SK-N-SH (cell line): Measurements from ENCODE around the gene FLAD1. TPM values are rescaled to one million over a fixed set of nuclear protein-coding genes. Genes with fewer than 3 reads are reported as not detected.

Experiments used
- CTCF ChIA-PET: fragments of 300-600, 350-600 bp; formaldehyde crosslinking; extraction: SDS; loops from one replicate; lab custom pipeline; 2021; lab: Yijun Ruan, JAX
- POLR2A ChIA-PET: fragments of 350-600 bp; sonication (Branson Sonifier 250); formaldehyde crosslinking; extraction: SDS; loops from one replicate; lab custom pipeline; 2020; ENCODE audit warnings: antibody characterized with exemption, inconsistent platforms; lab: Yijun Ruan, JAX
- DNase-seq: peaks from one replicate; pipeline ENCODE4 v3.0.0; 2012
- H2AFZ ChIP-seq: fragments of 200-600 bp; sonication (generic); 2 replicates; pipeline ENCODE4 v1.8.1; 2016; ENCODE audit warnings: antibody characterized with exemption, mild to moderate bottlenecking, low read depth
- H3F3A ChIP-seq: fragments of 200-600 bp; sonication (generic); replicated peaks from 2 replicates; pipeline ENCODE3; 2016; ENCODE audit warnings: antibody characterized with exemption, mild to moderate bottlenecking; ENCODE audit not compliant: insufficient read depth
- H3K27ac ChIP-seq, 2 experiments: fragments of 200-500 bp in 1 of 2; fragments of 200-600 bp in 1 of 2; sonication (Bioruptor generic) in 1 of 2; sonication (generic), shearing (Covaris generic) in 1 of 2; 2 replicates each; pipeline versions ENCODE4 v1.5.1 to v1.6.1; 2014 to 2016; ENCODE audit warnings: low read depth in 2 of 2, inconsistent platforms in 1 of 2, low read length in 1 of 2, mild to moderate bottlenecking in 1 of 2, mixed read lengths in 1 of 2
- H3K27me3 ChIP-seq: fragments of 200-600 bp; sonication (generic), shearing (Covaris generic); 2 replicates; pipeline ENCODE4 v1.6.1; 2016; ENCODE audit warnings: mixed run types; ENCODE audit not compliant: insufficient read depth
- H3K36me3 ChIP-seq, 2 experiments: fragments of 200-500 bp in 1 of 2; fragments of 200-600 bp in 1 of 2; sonication (Bioruptor generic) in 1 of 2; sonication (generic) in 1 of 2; replicated peaks in 1 of 2; 2 replicates each; pipeline versions ENCODE3 to v1.5.1; 2014 to 2016; ENCODE audit warnings: low read length in 1 of 2, mild to moderate bottlenecking in 1 of 2; ENCODE audit not compliant: insufficient read depth in 2 of 2, control insufficient read depth in 1 of 2
- H3K4me1 ChIP-seq, 2 experiments: fragments of 200-500 bp in 1 of 2; fragments of 200-600 bp in 1 of 2; sonication (Bioruptor generic) in 1 of 2; sonication (generic), shearing (Covaris generic) in 1 of 2; 2 replicates each; pipeline versions ENCODE4 v1.5.1 to v1.6.1; 2014 to 2016; ENCODE audit warnings: low read depth in 1 of 2, low read length in 1 of 2, mixed run types in 1 of 2; ENCODE audit not compliant: insufficient read depth in 2 of 2, control insufficient read depth in 1 of 2
- H3K4me2 ChIP-seq: fragments of 200-600 bp; sonication (generic), shearing (Covaris generic); 2 replicates; pipeline ENCODE4 v1.6.1; 2017; ENCODE audit warnings: mixed run types
- H3K4me3 ChIP-seq, 2 experiments: fragments of 200-500 bp in 1 of 2; fragments of 200-600 bp in 1 of 2; sonication (Bioruptor generic) in 1 of 2; sonication (generic), shearing (Covaris generic) in 1 of 2; 2 replicates each; pipeline versions ENCODE4 v1.5.1 to v1.8.1; 2014 to 2016; ENCODE audit warnings: low read depth in 2 of 2, inconsistent platforms in 1 of 2, low read length in 1 of 2, mild to moderate bottlenecking in 1 of 2, mixed read lengths in 1 of 2, moderate library complexity in 1 of 2
- H3K79me2 ChIP-seq: fragments of 200-600 bp; sonication (generic); 2 replicates; pipeline ENCODE4 v1.8.1; 2017; ENCODE audit warnings: mild to moderate bottlenecking; ENCODE audit not compliant: insufficient read depth
- H3K9ac ChIP-seq: fragments of 200-600 bp; sonication (generic); 2 replicates; pipeline ENCODE4 v1.6.1; 2017; ENCODE audit warnings: mixed run types
- H3K9me2 ChIP-seq: fragments of 200-600 bp; sonication (generic); 2 replicates; pipeline ENCODE4 v1.6.1; 2017; ENCODE audit warnings: mixed run types
- H3K9me3 ChIP-seq: fragments of 200-600 bp; sonication (generic); 2 replicates; pipeline ENCODE4 v1.6.1; 2017; ENCODE audit warnings: mixed run types, mild to moderate bottlenecking, moderate library complexity
- H4K20me1 ChIP-seq: fragments of 200-600 bp; sonication (generic); 2 replicates; pipeline ENCODE4 v1.6.1; 2017; ENCODE audit warnings: mild to moderate bottlenecking, mixed run types; ENCODE audit not compliant: insufficient read depth
- CHD2 ChIP-seq: fragments of 150-350 bp; IDR thresholded peaks from 2 replicates; pipeline ENCODE4 v1.6.1; 2018; ENCODE audit warnings: low read length; ENCODE audit not compliant: partially characterized antibody
- ELF1 ChIP-seq: IDR thresholded peaks from 2 replicates; pipeline ENCODE4 v1.4.0; 2012
- EP300 ChIP-seq, 2 experiments: IDR thresholded peaks; 2 replicates each; pipeline versions ENCODE4 v1.4.0 to v1.6.1; 2012; ENCODE audit warnings: borderline replicate concordance in 1 of 2, low read depth in 1 of 2, low read length in 1 of 2
- EZH2phosphoT487 ChIP-seq: fragments of 200-600 bp; sonication (generic); IDR thresholded peaks from 2 replicates; pipeline ENCODE4 v1.6.1; 2017; ENCODE audit warnings: low read depth, mixed run types, mild to moderate bottlenecking, antibody characterized with exemption, moderate library complexity, borderline replicate concordance
- FOXJ3 ChIP-seq: sonication (generic); formaldehyde crosslinking; IDR thresholded peaks from 2 replicates; pipeline ENCODE4 v1.5.1; 2020; ENCODE audit warnings: mild to moderate bottlenecking, missing genetic modification reagents
- FOXM1 ChIP-seq: IDR thresholded peaks from 2 replicates; pipeline ENCODE4 v1.4.0; 2012; ENCODE audit warnings: low read depth, mild to moderate bottlenecking
- GABPA ChIP-seq: IDR thresholded peaks from 2 replicates; pipeline ENCODE4 v1.4.0; 2012; ENCODE audit warnings: low read depth, mild to moderate bottlenecking
- JUND ChIP-seq: IDR thresholded peaks from 2 replicates; pipeline ENCODE4 v1.4.0; 2012
- MXI1 ChIP-seq: IDR thresholded peaks from 2 replicates; pipeline ENCODE4 v1.6.1; 2012; ENCODE audit warnings: mild to moderate bottlenecking, low read depth, low read length, improper control_type of control experiment
- NRF1 ChIP-seq: IDR thresholded peaks from 2 replicates; pipeline ENCODE4 v1.6.1; 2012; ENCODE audit warnings: low read depth, mild to moderate bottlenecking, low read length
- PBX3 ChIP-seq: IDR thresholded peaks from 2 replicates; pipeline ENCODE4; 2012
- POLR2AphosphoS5 ChIP-seq: IDR thresholded peaks from 2 replicates; pipeline ENCODE4 v1.6.1; 2012; ENCODE audit warnings: low read depth, low read length
- REST ChIP-seq: IDR thresholded peaks from 2 replicates; pipeline ENCODE4 v1.6.1; 2012; ENCODE audit warnings: mild to moderate bottlenecking, low read depth, low read length, moderate library complexity
- RFX5 ChIP-seq: IDR thresholded peaks from 2 replicates; pipeline ENCODE4 v1.6.1; 2012; ENCODE audit warnings: mild to moderate bottlenecking, improper control_type of control experiment, low read length
- SIN3A ChIP-seq: IDR thresholded peaks from 2 replicates; pipeline ENCODE4 v1.6.1; 2012; ENCODE audit warnings: low read depth, mild to moderate bottlenecking, low read length, moderate library complexity, borderline replicate concordance
- SMC3 ChIP-seq: IDR thresholded peaks from 2 replicates; pipeline ENCODE4 v1.6.1; 2012; ENCODE audit warnings: low read depth, low read length, improper control_type of control experiment
- TAF1 ChIP-seq: IDR thresholded peaks from 2 replicates; pipeline ENCODE4 v1.6.1; 2012; ENCODE audit warnings: low read depth, mild to moderate bottlenecking, low read length, moderate library complexity, borderline replicate concordance
- TEAD4 ChIP-seq: IDR thresholded peaks from 2 replicates; pipeline ENCODE4 v1.4.0; 2012; ENCODE audit warnings: mild to moderate bottlenecking, borderline replicate concordance; ENCODE audit not compliant: insufficient read depth
- YY1 ChIP-seq: IDR thresholded peaks from 2 replicates; pipeline ENCODE4 v1.4.0; 2012; ENCODE audit warnings: low read depth, mild to moderate bottlenecking
- WGBS: methylation state at CpG from one replicate; pipeline ENCODE4 v1.1.6; 2017; ENCODE audit warnings: low lambda C conversion rate; 5-methylcytosine and 5-hydroxymethylcytosine counted together
- polyA plus RNA-seq, 3 experiments: library from polyadenylated mRNA; depleted of rRNA; stranded (reverse); fragments of >200 nt; gene quantifications; 2 replicates each; pipeline ENCODE4 v1.2.3, GENCODE V29; 2012

Gene FLAD1
- polyA plus RNA-seq, 1 of the 3 experiments (the other 2 are of a cell fraction), result 50.8 TPM

- no peaks in the 10 kb centered on the region for H4K20me1 ChIP-seq
- H3K79me2 ChIP-seq, result peaks cover 10% of the 10 kb centered on the region; the same call in 1 of the 2 replicates
- no peak overlapping the region for H3K9ac ChIP-seq
- no peak overlapping the region for H3K4me2 ChIP-seq
- no peaks in the 10 kb centered on the region for H3K9me3 ChIP-seq
- H3K4me3 ChIP-seq, result no peak overlapping the region
- H2AFZ ChIP-seq, result no peak overlapping the region
- ChIA-PET CTCF (interaction anchor here (1.6 to 6.6 kb wide), 6 partner anchors 16 to 271 kb away, joined by 5 to 34 read pairs (median 7); partner anchors contain the start of gene PBXIP1), POLR2A (interaction anchor here (0.7 kb wide), 1 partner anchor 25 kb away, joined by 3 read pairs; no protein-coding TSS in a partner anchor)
- TF ChIP-seq GABPA, result no peak
- no peak for TF ChIP-seq SMC3
- no peak for TF ChIP-seq TEAD4
- TF ChIP-seq REST, result no peak
- no peak for TF ChIP-seq SIN3A
- TF ChIP-seq YY1, result no peak
- no peak for TF ChIP-seq TAF1
- no peak for TF ChIP-seq PBX3
- no peak for TF ChIP-seq EZH2phosphoT487
- TF ChIP-seq ELF1, result no peak
- no peak for TF ChIP-seq POLR2AphosphoS5
- TF ChIP-seq JUND, result no peak
- DNase-seq, result no peak
- H3K27me3 ChIP-seq, result no peaks in the 10 kb centered on the region
- 89% methylated on average over 1 of the region's 1 CpG for WGBS
- no peaks in the 10 kb centered on the region for H3K9me2 ChIP-seq
- peaks cover 19% of the 10 kb centered on the region for H3F3A ChIP-seq
- H3K4me1 ChIP-seq, result peaks cover 20 to 35% of the 10 kb centered on the region in 2 experiments; a peak in 3 of 4 replicates
- H3K36me3 ChIP-seq, result peaks cover 0 to 2% of the 10 kb centered on the region in 2 experiments
- no peak overlapping the region for H3K27ac ChIP-seq
Observed at GRCh38 chr1:154940213-154940560, 43.0 kb upstream of the FLAD1 start.

- ChIA-PET POLR2A (interaction anchor here (0.7 kb wide), 1 partner anchor 25 kb away, joined by 3 read pairs; no protein-coding TSS in a partner anchor), CTCF (interaction anchor here (0.7 to 6.6 kb wide), 8 partner anchors 58 to 381 kb away, joined by 3 to 34 read pairs (median 6); no protein-coding TSS in a partner anchor)
- Histone ChIP-seq H3F3A (peaks cover 19% of the 10 kb centered on the region), H3K36me3 (peaks cover 0 to 7% of the 10 kb centered on the region in 2 experiments), H2AFZ (no peak overlapping the region), H3K9me2 (no peaks in the 10 kb centered on the region), H3K27ac (peak overlapping the region in 1 of 2 experiments; percentile 5; a peak in 1 of 4 replicates), H3K9me3 (no peaks in the 10 kb centered on the region), H3K4me3 (no peak overlapping the region), H3K9ac (no peak overlapping the region), H3K4me2 (no peak overlapping the region), H3K4me1 (peaks cover 18 to 33% of the 10 kb centered on the region in 2 experiments; a peak in 3 of 4 replicates), H3K27me3 (no peaks in the 10 kb centered on the region), H4K20me1 (no peaks in the 10 kb centered on the region), H3K79me2 (peaks cover 5% of the 10 kb centered on the region; the same call in 1 of the 2 replicates)
- DNase-seq, result no peak
- WGBS, result 82% methylated on average over 8 of the region's 8 CpGs
- TF ChIP-seq EP300 (IDR thresholded peaks at IDR 0.05; ENCODE audit: borderline replicate concordance in 1 of 2, low read depth in 1 of 2, low read length in 1 of 2) (no peak), FOXM1 (no peak), JUND (no peak), CHD2 (no peak), RFX5 (no peak), REST (no peak), MXI1 (no peak), TEAD4 (no peak), FOXJ3 (CRISPR knock-in tag) (no peak), NRF1 (no peak), YY1 (no peak), GABPA (no peak), POLR2AphosphoS5 (no peak)
Observed at GRCh38 chr1:154940651-154941194, 42.4 kb upstream of the FLAD1 start.
